ENCODE results near the gene POLR1A.

DNA sequence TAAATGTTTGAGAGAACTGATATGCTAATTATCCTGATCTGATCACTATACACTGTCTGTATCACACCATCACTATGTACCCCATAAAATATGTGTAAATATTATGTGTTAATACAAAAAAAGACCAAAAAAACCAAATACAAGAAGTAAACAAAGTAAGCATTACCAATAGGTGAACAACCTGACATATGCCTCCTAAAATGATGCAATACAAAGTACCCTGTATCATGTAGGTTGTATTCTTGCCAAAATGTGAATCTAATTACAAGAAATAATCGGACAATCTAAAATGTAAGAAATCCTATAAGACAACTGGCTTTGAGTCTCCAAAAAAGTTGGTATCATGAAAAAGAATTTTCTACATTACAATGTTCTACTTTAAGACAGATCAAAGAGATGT is 7.8 kb downstream of the POLR1A start:
- TF ChIP-seq, protein P1, sequence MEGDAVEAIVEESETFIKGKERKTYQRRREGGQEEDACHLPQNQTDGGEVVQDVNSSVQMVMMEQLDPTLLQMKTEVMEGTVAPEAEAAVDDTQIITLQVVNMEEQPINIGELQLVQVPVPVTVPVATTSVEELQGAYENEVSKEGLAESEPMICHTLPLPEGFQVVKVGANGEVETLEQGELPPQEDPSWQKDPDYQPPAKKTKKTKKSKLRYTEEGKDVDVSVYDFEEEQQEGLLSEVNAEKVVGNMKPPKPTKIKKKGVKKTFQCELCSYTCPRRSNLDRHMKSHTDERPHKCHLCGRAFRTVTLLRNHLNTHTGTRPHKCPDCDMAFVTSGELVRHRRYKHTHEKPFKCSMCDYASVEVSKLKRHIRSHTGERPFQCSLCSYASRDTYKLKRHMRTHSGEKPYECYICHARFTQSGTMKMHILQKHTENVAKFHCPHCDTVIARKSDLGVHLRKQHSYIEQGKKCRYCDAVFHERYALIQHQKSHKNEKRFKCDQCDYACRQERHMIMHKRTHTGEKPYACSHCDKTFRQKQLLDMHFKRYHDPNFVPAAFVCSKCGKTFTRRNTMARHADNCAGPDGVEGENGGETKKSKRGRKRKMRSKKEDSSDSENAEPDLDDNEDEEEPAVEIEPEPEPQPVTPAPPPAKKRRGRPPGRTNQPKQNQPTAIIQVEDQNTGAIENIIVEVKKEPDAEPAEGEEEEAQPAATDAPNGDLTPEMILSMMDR (conservative IDR thresholded peaks at IDR 0.05; ENCODE audit: low read length), result no peak
- TF ChIP-seq EZH2phosphoT487 (IDR thresholded peaks at IDR 0.05; ENCODE audit: borderline replicate concordance), result no peak

Measured in Loucy (cell line).